Stimulated activated CD8-positive, alpha-beta memory T cell treated with anti-CD3 and anti-CD28 coated beads, Interleukin-7, amount 100 ng/mL, for 4 hours (primary cell): ENCODE measurements around the gene CPPED1.
"Not testable (repeated sequence)": the region's sequence is repeated elsewhere in the genome, so short reads cannot be mapped to it uniquely, and the experiment has no call there.

Experiments used
- DNase-seq, 2 donors: peaks; one replicate each; pipeline ENCODE4 v3.0.0-alpha.2; 2020; ENCODE audit warnings: low read depth in 2 of 2

CPPED1 gene

GRCh38 chr16:12803203-12804093 is at the start of gene CPPED1:
TSS of gene CPPED1 (minus strand) at chr16:12803887. CDS start at chr16:12803776, 111 bp downstream.
- DNase-seq: peak; percentile 79 to 82

- DNase-seq: no peak
Measured at GRCh38 chr16:12850186-12850585, 46.5 kb upstream of the CPPED1 start.

- DNase-seq: no peak
Measured at GRCh38 chr16:12846592-12846991, 42.9 kb upstream of the CPPED1 start.

GRCh38 chr16:12845282-12845681 is 41.6 kb upstream of the CPPED1 start:
- no peak for DNase-seq

GRCh38 chr16:12837756-12838155 is 34.1 kb upstream of the CPPED1 start:
- no peak for DNase-seq

GRCh38 chr16:12837291-12837690 is 33.6 kb upstream of the CPPED1 start:
- no peak for DNase-seq

- no peak for DNase-seq
Measured at GRCh38 chr16:12833926-12834325, 30.2 kb upstream of the CPPED1 start.

- no peak for DNase-seq
Measured at GRCh38 chr16:12829096-12829888, 25.6 kb upstream of the CPPED1 start.

GRCh38 chr16:12828206-12828605 is 24.5 kb upstream of the CPPED1 start:
- no peak for DNase-seq

- no peak for DNase-seq
Measured at GRCh38 chr16:12826559-12826958, 22.9 kb upstream of the CPPED1 start.

GRCh38 chr16:12819126-12820117 is 15.7 kb upstream of the CPPED1 start:
- DNase-seq: peak; percentile 47 to 59

GRCh38 chr16:12818326-12818725 is 14.6 kb upstream of the CPPED1 start:
- DNase-seq: no peak

- not testable (repeated sequence) for DNase-seq
Measured at GRCh38 chr16:12816791-12817214, 13.1 kb upstream of the CPPED1 start.

- no peak for DNase-seq
Measured at GRCh38 chr16:12815361-12815760, 11.7 kb upstream of the CPPED1 start.

GRCh38 chr16:12813734-12814133 is 10.0 kb upstream of the CPPED1 start:
- not testable (repeated sequence) for DNase-seq

- DNase-seq: not testable (repeated sequence)
Measured at GRCh38 chr16:12813321-12813720, 9.6 kb upstream of the CPPED1 start.

GRCh38 chr16:12811441-12812383 is 8.0 kb upstream of the CPPED1 start:
- DNase-seq: no peak

GRCh38 chr16:12805066-12805465 is 1.4 kb upstream of the CPPED1 start:
- DNase-seq: no peak

GRCh38 chr16:12804395-12804794 is 708 bp upstream of the CPPED1 start:
- DNase-seq: no peak

- DNase-seq: no peak
Measured at GRCh38 chr16:12802661-12803060, 1.0 kb downstream of the CPPED1 start.
